ENCODE measurements around the gene HDGFL1.

HDGFL1 gene

DNA sequence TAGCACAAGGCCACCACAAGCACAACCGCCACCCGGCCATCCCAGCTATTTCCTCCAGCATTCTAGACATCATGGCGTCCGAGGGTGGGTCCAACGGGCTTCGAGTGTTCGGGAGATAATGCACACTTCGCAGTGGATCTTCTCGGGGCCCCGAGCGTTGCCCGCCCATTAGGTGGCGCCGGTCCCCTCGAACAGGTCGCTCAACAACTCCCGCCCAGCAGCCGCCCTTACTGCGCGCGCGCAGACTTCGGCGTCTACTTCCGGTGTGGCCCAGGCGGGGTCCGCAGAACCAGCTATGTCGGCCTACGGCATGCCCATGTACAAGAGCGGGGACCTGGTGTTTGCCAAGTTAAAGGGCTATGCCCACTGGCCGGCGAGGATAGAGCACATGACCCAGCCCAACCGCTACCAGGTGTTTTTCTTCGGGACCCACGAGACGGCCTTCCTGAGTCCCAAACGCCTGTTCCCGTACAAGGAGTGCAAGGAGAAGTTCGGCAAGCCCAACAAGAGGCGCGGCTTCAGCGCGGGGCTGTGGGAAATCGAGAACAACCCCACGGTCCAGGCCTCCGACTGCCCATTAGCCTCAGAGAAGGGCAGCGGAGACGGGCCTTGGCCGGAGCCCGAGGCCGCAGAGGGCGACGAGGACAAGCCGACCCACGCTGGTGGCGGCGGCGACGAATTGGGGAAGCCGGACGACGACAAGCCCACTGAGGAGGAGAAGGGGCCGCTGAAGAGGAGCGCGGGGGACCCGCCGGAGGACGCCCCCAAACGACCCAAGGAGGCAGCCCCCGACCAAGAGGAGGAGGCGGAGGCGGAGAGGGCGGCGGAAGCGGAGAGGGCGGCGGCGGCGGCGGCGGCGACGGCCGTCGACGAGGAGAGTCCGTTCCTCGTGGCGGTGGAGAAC is at the start of gene HDGFL1:
Gene HDGFL1 (plus strand): TSS at position 286 of the 904 bp plus-strand sequence. CDS start 10 bp downstream, at position 296.
- FAIRE-seq = no peak
- no peak for DNase-seq (ENCODE audit: low spot score)

DNA sequence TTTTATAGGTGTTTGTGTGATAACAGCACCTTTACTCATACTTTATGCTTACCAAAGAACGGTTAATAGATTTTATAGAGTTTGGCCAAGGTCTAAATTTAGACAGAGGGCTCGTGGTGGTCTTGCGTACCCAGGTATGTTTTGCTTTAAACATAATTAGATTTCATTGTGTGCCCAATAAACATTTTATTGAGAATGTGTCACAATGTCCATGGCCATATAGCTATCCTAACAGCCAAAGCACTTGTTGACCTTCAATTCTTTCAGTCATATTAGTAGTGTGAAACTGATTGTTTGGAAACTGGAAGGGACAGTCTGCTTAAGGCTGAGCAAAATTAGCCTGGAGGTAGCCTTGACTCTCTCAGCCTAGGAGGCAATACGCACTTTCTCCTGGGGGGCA is 48.3 kb upstream of the HDGFL1 start:
- DNase-seq (ENCODE audit: low spot score) (no peak), FAIRE-seq (no peak)

- FAIRE-seq (no peak), DNase-seq (ENCODE audit: low spot score) (no peak)
Observed at GRCh38 chr6:22526736-22527135, 42.6 kb upstream of the HDGFL1 start.

DNA sequence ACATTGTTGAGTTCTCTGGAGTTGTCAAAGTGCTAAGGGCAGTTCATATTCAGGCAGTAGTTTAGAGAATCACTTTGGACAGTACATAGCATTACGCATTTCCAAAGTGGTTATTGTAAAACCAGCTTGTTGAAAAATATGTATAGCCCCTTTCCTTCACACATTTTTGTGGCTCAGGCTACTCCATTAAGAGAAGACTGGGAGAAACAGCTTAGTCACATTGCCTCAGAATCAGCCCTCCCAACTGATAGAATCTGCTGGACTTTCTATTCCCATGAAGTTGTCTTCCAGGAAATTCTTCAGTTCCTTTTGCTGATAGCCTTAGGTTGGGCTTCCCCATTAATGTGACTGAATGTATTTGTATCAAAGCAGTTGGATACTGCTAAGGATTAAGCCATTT is 39.5 kb upstream of the HDGFL1 start:
- DNase-seq (ENCODE audit: low spot score) (no peak), FAIRE-seq (no peak)

GRCh38 chr6:22530506-22530905 is 38.9 kb upstream of the HDGFL1 start:
- DNase-seq (ENCODE audit: low spot score) (no peak), FAIRE-seq (no peak)

DNA sequence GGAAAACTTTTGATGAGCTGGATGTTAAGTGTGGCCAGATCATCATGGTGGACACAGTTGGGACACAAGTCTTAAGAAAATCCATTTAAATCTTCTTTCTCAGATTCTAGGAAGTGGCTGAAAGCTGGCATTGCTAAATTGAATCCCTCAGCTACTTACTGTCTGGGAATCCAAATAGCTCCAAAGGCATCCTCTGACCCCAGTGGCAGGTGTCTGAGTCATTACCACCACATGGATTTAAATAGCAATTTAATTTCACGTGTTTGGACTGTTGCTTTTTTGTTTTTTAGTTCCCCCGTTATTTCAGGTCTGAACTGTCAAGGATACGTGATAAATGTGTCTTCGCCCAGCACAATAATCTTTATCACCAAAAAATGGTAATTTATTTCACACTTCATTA is 33.2 kb upstream of the HDGFL1 start:
- no peak for FAIRE-seq
- no peak for DNase-seq (ENCODE audit: low spot score)

DNA sequence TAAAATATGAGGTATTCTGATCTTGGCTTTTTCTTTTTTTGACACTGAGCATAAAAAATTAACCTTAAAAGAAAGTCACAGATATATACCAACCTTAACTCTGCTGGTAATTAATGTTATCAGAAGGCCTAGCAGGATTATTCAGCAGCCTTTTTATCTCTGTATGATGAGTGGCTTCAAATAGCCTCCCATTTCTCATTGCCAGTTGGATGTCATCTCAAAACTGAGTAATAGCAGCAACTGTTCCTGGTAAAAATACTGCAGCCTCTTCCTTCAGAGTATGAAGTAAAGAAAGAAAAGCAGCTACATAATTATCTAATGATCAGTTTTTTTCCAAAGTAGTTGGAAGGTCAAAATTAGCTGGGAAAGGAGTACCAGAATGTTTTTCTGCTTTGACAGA is 24.9 kb upstream of the HDGFL1 start:
- FAIRE-seq (no peak), DNase-seq (ENCODE audit: low spot score) (no peak)

DNA sequence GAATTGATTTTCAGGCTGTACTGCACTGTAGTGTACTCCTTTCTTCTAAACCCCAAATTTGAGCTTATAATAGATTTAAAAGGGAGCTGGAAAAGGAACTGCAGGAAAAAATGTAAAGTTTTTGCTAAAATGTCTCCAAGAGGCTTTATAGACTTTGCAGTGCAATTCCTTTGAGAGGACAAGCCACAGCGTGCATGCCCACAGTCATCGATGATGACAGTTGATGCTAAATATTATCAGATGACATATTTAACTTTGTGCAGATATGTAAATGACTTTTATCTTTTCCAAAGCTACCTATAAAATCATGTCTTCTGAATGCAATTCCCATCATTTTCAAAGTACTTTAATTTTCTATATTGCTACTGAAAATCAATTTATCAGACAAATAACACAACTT is 24.3 kb upstream of the HDGFL1 start:
- no peak for FAIRE-seq
- no peak for DNase-seq (ENCODE audit: low spot score)

DNA sequence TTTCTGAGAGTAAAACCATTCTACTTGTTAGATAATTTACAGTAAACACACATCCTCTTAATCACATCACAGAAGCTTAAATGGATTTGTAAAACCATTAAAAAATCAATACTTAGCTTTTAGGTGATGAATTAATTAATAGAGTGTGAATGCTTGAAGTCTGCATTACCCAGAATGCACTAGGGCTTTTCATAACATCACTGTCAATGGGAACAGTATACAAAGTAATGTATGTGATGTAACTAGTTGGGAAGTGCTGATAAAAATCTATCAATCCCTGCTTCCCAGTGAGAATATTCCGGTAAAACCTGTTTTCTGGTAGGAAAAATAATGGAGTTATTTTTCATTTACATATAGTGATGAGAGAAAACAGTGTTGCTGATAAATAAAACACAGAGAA is 23.1 kb upstream of the HDGFL1 start:
- FAIRE-seq (no peak), DNase-seq (ENCODE audit: low spot score) (no peak)

DNA sequence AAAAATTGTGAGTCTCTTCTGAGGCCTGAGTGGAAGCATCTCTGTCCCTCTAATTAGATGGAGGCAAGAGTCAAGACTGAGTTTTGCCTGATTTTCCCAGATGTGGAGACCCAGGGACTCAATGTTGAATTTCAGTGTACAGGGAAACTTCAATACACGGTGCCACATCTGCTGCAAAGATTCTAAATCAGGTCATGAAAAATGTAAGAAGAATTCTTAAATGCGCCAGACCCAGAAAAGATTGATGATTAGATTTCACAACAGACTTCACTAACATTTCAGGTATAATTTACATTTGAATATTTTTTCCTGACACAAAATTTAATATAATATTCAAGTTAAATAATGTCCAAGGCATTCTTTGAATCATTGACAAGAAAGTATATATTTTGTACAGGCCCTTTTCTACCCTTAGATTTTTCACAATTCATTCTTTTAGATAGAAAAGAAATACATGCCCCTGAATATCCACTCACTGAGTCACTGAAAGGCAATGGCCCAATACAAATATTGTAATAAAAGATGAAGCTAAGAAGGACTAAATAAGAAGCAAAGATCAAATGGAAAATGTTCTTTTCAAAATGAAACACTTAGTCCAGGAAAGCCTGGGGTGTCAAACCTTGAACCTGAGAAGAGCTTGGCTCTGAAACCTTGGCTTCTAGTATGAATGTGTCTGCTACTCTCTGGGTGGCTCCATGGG is 18.2 kb upstream of the HDGFL1 start:
- DNase-seq (ENCODE audit: low spot score) = no peak
- no peak for FAIRE-seq

DNA sequence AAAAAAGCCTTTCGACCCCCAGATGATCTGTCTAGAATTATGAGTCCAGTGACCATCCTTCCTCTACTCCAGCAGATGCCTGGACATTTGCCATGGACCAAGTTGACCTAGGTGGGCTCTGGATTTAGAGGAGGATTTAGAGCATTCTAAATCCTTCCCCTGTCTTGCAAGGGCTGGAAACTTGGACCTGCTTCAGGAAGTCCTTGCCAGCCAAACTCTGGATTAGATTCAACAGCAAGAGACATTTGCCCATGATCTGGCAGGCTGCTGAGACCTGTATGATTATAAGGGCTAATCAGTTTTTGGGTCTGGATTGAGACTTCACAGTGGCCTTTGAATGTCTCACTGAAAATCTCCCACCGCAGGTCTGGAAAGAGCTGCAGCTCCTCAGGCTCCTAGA is 13.1 kb upstream of the HDGFL1 start:
- FAIRE-seq = no peak
- DNase-seq (ENCODE audit: low spot score) = no peak

DNA sequence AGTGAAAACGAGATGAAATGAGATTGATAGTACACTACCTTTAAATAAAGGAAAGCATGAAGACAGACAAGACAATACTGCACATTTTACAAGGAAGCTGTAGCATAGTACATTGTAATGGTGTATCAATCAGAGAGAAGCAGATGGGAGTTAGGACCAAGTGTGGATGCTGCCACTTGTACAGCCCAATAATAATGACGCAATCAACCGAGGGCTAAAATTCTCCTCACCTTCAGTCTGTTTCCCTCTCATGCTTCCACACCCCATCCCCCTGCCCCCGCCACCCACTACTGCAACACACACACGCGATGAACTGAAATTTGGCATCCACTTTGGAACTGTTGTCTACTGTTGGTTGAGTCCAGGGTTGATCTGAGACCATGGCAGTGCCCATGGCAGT is 12.4 kb upstream of the HDGFL1 start:
- no peak for FAIRE-seq
- no peak for DNase-seq (ENCODE audit: low spot score)

DNA sequence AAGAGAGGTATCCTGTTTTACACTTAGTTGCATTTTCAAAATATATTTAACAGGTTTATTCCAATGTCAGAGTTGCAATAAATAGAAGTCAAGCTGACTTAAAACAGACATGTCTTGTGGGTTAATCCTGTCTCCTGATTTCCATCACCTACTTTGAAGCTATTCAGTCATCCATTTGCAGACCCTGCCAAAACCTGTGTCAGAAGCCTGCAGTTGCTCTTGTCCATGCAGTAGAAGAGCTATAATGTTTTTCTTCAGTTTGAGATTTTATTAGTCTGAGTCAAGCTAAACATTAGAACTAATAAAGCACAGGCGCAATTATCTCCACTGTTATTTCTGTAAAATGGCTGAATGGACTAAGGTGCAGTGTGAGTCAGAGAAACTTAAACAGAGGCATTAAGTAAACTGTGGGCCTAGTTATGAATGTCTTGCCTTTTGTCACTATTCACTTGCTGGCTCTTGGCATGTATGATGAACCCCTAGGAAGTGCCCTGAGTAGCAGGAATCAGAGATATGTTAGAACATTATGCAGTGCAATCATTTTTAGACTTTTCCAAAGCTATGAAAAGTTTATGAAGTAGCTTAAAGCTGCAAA is 11.0 kb upstream of the HDGFL1 start:
- DNase-seq (ENCODE audit: low spot score) (no peak), FAIRE-seq (no peak)

DNA sequence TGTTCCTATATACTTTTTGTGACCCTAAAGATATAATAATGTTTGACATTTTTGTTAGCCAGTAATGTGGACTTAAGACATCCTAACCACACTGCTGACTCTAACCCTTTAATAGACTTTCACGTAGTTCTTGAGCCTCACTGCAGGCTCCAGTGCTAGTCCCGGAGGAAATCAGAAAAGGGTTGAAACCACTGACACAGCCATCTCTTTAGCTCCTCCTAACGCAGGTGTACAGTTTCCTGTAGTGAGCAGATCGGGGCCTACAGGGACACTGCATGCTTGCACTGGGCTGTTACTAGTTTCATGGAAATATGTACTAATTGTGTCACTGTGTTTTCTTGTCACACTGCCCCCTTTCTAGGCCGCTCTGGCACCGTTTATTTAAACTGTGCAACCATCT is 512 bp upstream of the HDGFL1 start:
- DNase-seq (ENCODE audit: low spot score) = no peak
- FAIRE-seq = no peak

DNA sequence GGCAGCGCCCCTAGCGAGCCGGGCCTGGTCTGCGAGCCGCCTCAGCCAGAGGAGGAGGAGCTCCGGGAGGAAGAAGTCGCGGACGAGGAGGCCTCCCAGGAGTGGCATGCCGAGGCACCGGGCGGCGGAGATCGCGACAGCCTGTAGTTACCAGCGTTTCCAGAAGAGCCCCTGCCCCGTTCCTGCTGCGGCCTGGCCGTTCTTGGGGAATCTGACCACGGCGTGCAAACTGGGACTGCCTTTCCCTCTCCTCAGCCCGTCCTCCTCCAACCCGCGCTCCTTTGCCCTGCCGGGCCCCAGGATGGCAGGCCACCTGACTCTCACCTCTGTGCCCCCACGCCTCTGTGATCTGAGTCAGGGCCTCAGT is 802 bp downstream of the HDGFL1 start:
- DNase-seq (ENCODE audit: low spot score) (no peak), FAIRE-seq (no peak)

GRCh38 chr6:22575190-22575589 is 5.8 kb downstream of the HDGFL1 start:
- no peak for FAIRE-seq

GRCh38 chr6:22579439-22579838 is 10.1 kb downstream of the HDGFL1 start:
- FAIRE-seq = no peak

More at GRCh38 chr6:22575190-22575589, 5.8 kb downstream of the HDGFL1 start:
- no peak for DNase-seq (ENCODE audit: low spot score)

GRCh38 chr6:22580337-22580736 is 11.0 kb downstream of the HDGFL1 start:
- no peak for FAIRE-seq
- DNase-seq (ENCODE audit: low spot score) = no peak

More at GRCh38 chr6:22579439-22579838, 10.1 kb downstream of the HDGFL1 start:
- no peak for DNase-seq (ENCODE audit: low spot score)

DNA sequence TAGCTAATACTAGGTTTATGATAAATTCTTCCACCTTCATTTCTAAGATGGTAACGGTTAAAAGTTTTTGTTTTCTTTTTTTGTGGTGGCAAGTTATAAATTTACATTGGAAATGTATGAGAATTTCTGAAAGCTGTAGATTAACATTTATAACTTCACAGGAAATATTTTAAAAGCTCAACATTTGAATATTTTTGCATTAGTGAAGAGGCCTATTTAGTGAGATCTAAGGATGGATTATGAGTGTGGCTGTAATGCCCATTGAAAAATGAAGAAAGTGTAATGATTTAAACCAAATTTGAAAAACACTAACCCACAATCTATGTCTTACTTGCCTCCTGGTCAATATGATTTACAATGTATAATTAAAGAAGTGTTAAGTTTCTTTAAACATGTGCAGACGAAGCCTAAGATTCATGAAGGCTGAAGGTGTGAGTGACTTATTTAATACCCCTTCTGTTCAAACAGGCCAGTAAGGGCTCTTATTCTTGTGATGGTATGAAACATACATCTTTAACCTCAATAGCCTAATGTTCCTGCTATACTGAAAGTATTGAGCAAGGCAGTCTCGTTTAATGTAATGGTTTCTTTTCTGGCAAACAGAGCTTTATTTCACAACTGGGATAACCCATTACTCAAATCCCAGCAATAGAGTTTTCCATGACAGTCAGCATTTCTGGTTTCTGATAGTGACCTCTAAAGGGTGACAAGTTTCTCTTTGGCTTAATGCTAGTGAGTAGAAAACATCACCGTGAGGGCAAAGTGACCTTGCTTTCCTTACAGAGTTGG is 13.2 kb downstream of the HDGFL1 start:
- DNase-seq (ENCODE audit: low spot score) = no peak
- FAIRE-seq = no peak

DNA sequence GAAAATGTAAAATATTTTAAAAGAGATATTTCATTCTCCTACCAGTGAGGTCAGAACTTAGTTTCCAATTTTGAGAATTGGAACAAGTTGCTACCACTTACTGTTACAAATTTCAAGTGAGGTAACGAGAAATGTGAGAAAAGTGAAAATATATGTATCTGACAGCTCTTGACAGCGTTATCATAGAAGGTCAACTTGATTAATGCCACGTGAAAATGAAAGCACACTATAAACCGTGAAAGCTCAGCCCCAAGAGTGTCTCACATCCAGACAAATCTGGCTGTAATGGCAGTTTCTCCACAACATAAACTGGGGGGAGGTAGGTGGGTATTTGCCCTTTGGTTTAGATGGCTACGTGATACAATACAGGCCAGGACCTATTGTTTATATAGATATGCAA is 13.9 kb downstream of the HDGFL1 start:
- DNase-seq (ENCODE audit: low spot score) (no peak), FAIRE-seq (no peak)

- no peak for FAIRE-seq
Observed at GRCh38 chr6:22583927-22584326, 14.6 kb downstream of the HDGFL1 start.

GRCh38 chr6:22589118-22589517 is 19.8 kb downstream of the HDGFL1 start:
- DNase-seq (ENCODE audit: low spot score) = no peak
- no peak for FAIRE-seq

More at GRCh38 chr6:22583927-22584326, 14.6 kb downstream of the HDGFL1 start:
- DNase-seq (ENCODE audit: low spot score) = no peak

All from urothelium cell line (cell line).